OCI-LY3 (cell line): ENCODE results near the gene DEPDC5.
"Not testable (repeated sequence)": the region's sequence is repeated elsewhere in the genome, so short reads cannot be mapped to it uniquely, and the experiment has no call there.

Experiments
- H2AFZ ChIP-seq: fragments of 200-600, 300-600 bp; shearing (Covaris generic); 2 replicates; pipeline ENCODE4 v1.6.0; 2014; ENCODE audit warnings: antibody characterized with exemption, low read depth, low read length
- H3K27ac ChIP-seq: fragments of 200-600, 300-600 bp; sonication (generic); 2 replicates; pipeline ENCODE4 v1.5.1; 2014; ENCODE audit warnings: mild to moderate bottlenecking, low read length, moderate library complexity, mixed read lengths
- H3K27me3 ChIP-seq: fragments of 200-600, 300-600 bp; sonication (generic); 2 replicates; pipeline ENCODE4 v1.6.1; 2014; ENCODE audit warnings: low read depth, low read length, mixed read lengths
- H3K36me3 ChIP-seq: fragments of 200-600, 300-600 bp; sonication (generic); replicated peaks from 2 replicates; pipeline ENCODE3; 2014; ENCODE audit warnings: low read depth, low read length, mixed read lengths
- H3K4me1 ChIP-seq: fragments of 300-600, 200-600 bp; sonication (generic); 2 replicates; pipeline ENCODE4 v1.6.1; 2014; ENCODE audit warnings: low read length, mixed read lengths
- H3K4me2 ChIP-seq: fragments of 200-600, 300-600 bp; sonication (generic); 2 replicates; pipeline ENCODE4 v1.6.1; 2014; ENCODE audit warnings: low read length, mixed read lengths
- H3K4me3 ChIP-seq: fragments of 300-600, 200-600 bp; sonication (generic); 2 replicates; pipeline ENCODE4 v1.5.1; 2014; ENCODE audit warnings: antibody characterized with exemption, mild to moderate bottlenecking, low read length, moderate library complexity
- H3K79me2 ChIP-seq: fragments of 300-600, 200-600 bp; shearing (Covaris generic); 2 replicates; pipeline ENCODE4 v1.6.1; 2014; ENCODE audit warnings: mild to moderate bottlenecking, low read length, mixed read lengths
- H3K9ac ChIP-seq: fragments of 300-600, 200-600 bp; shearing (Covaris generic); 2 replicates; pipeline ENCODE4 v1.6.0; 2014; ENCODE audit warnings: mild to moderate bottlenecking, low read length, moderate library complexity
- H3K9me3 ChIP-seq: fragments of 200-600, 300-600 bp; shearing (Covaris generic); 2 replicates; pipeline ENCODE4 v1.6.1; 2014; ENCODE audit warnings: low read length, mixed read lengths; ENCODE audit not compliant: insufficient read depth
- H4K20me1 ChIP-seq: fragments of 200-600, 300-600 bp; sonication (generic); 2 replicates; pipeline ENCODE4 v1.6.1; 2016; ENCODE audit warnings: low read length, mixed read lengths; ENCODE audit not compliant: insufficient read depth
- CTCF ChIP-seq: fragments of 200-600, 300-600 bp; sonication (generic); IDR thresholded peaks from 2 replicates; pipeline ENCODE4 v1.5.1; 2014; ENCODE audit warnings: antibody characterized with exemption, low read length, low read depth
- EZH2phosphoT487 ChIP-seq: fragments of 200-600 bp; shearing (Covaris generic); IDR thresholded peaks from 2 replicates; pipeline ENCODE4 v1.6.1; 2018; ENCODE audit warnings: antibody characterized with exemption, mixed run types, low read depth

The DEPDC5 gene

GRCh38 chr22:31752096-31752847 is 1.5 kb upstream of the DEPDC5 start:
- Histone ChIP-seq H4K20me1 (no peaks in the 10 kb centered on the region), H3K79me2 (peaks cover 41% of the 10 kb centered on the region), H3K4me1 (peaks cover 37% of the 10 kb centered on the region), H3K27me3 (no peaks in the 10 kb centered on the region), H3K9ac (peak overlapping the region; percentile 88), H3K4me2 (peak overlapping the region; percentile 93), H2AFZ (0 out of 2 replicates have a peak overlapping the region, but pooled peaks have one; percentile 12), H3K36me3 (peaks cover 11% of the 10 kb centered on the region), H3K9me3 (no peaks in the 10 kb centered on the region), H3K27ac (peak overlapping the region; percentile 77), H3K4me3 (peak overlapping the region; percentile 92)
- TF ChIP-seq EZH2phosphoT487 (no peak), CTCF (no peak)

GRCh38 chr22:31753005-31753633 is 700 bp upstream of the DEPDC5 start:
- H4K20me1 ChIP-seq: no peaks in the 10 kb centered on the region
- peak overlapping the region; percentile 88 for H3K9ac ChIP-seq
- peak overlapping the region; percentile 93 for H3K4me2 ChIP-seq
- peak overlapping the region; percentile 77 for H3K27ac ChIP-seq
- peaks cover 34% of the 10 kb centered on the region for H3K4me1 ChIP-seq
- H2AFZ ChIP-seq: 0 out of 2 replicates have a peak overlapping the region, but pooled peaks have one; percentile 12
- H3K36me3 ChIP-seq: peaks cover 4% of the 10 kb centered on the region
- H3K4me3 ChIP-seq: peak overlapping the region; percentile 92
- H3K9me3 ChIP-seq: no peaks in the 10 kb centered on the region
- peaks cover 33% of the 10 kb centered on the region for H3K79me2 ChIP-seq
- TF ChIP-seq CTCF (no peak), EZH2phosphoT487 (no peak)
- H3K27me3 ChIP-seq: no peaks in the 10 kb centered on the region

GRCh38 chr22:31754813-31755212 is 994 bp downstream of the DEPDC5 start:
- Histone ChIP-seq H3K4me1 (peaks cover 26% of the 10 kb centered on the region), H3K9ac (peak overlapping the region; percentile 95), H3K9me3 (no peaks in the 10 kb centered on the region), H3K36me3 (peaks cover 9% of the 10 kb centered on the region), H3K27ac (no peak overlapping the region), H3K27me3 (no peaks in the 10 kb centered on the region), H3K4me3 (peak overlapping the region; percentile 92), H3K4me2 (peak overlapping the region; percentile 93), H4K20me1 (no peaks in the 10 kb centered on the region), H2AFZ (no peak overlapping the region), H3K79me2 (peaks cover 16% of the 10 kb centered on the region)
- no peak for TF ChIP-seq CTCF
- no peak for TF ChIP-seq EZH2phosphoT487

- H3K27ac ChIP-seq: no peak overlapping the region
Observed at GRCh38 chr22:31757265-31757664, 3.4 kb downstream of the DEPDC5 start.

GRCh38 chr22:31758860-31759259 is 5.0 kb downstream of the DEPDC5 start:
- not testable (repeated sequence) for H3K9me3 ChIP-seq, H4K20me1 ChIP-seq, H3K4me1 ChIP-seq, H3K4me3 ChIP-seq, H3K4me2 ChIP-seq, H3K9ac ChIP-seq, H2AFZ ChIP-seq, H3K27me3 ChIP-seq, H3K27ac ChIP-seq
- peaks cover 15% of the 10 kb centered on the region for H3K79me2 ChIP-seq
- H3K36me3 ChIP-seq: peaks cover 19% of the 10 kb centered on the region

More at GRCh38 chr22:31757265-31757664, 3.4 kb downstream of the DEPDC5 start:
- H3K4me2 ChIP-seq: no peak overlapping the region
- H4K20me1 ChIP-seq: no peaks in the 10 kb centered on the region
- peaks cover 15% of the 10 kb centered on the region for H3K79me2 ChIP-seq
- no peak for TF ChIP-seq EZH2phosphoT487
- TF ChIP-seq CTCF: no peak
- no peaks in the 10 kb centered on the region for H3K27me3 ChIP-seq
- no peaks in the 10 kb centered on the region for H3K9me3 ChIP-seq
- no peak overlapping the region for H3K9ac ChIP-seq
- no peak overlapping the region for H2AFZ ChIP-seq
- no peak overlapping the region for H3K4me3 ChIP-seq
- peaks cover 15% of the 10 kb centered on the region for H3K36me3 ChIP-seq
- H3K4me1 ChIP-seq: peaks cover 17% of the 10 kb centered on the region
